Pancreas (tissue), 10 donors: ENCODE data around the gene RXFP2. TPM values are rescaled to one million over a fixed set of nuclear protein-coding genes. Genes with fewer than 3 reads are reported as not detected.

Experiments used
- ATAC-seq, 4 donors: fragments of 200-7000 bp; cut with Tn5 transposase; one replicate each; pipeline versions ENCODE4 v1.8.0 to v1.9.1; 2020; ENCODE audit warnings: mild to moderate bottlenecking in 4 of 4, moderate library complexity in 4 of 4
- DNase-seq, 6 donors: peaks; one replicate each; pipeline ENCODE4 v3.0.0-alpha.2; 2020
- FAIRE-seq: peaks from 2 replicates; lab custom pipeline; 2012; peaks lifted over from hg19 to GRCh38; lab: Jason Lieb, UNC
- H3K27ac ChIP-seq, 4 donors: fragments of 200-600 bp; sonication (generic); 1 replicate in 3 of 4; 2 replicates in 1 of 4; pipeline versions ENCODE4 v1.5.0 to v1.8.0; 2020
- H3K27me3 ChIP-seq, 4 donors: fragments of 200-600 bp; one replicate each; pipeline ENCODE4 v1.8.0; 2021
- H3K36me3 ChIP-seq, 3 donors: fragments of 200-600 bp; sonication (generic) in 1 of 3; one replicate each; pipeline versions ENCODE4 v1.5.0 to v1.8.0; 2020 to 2021
- H3K4me1 ChIP-seq, 3 donors: fragments of 200-600 bp; one replicate each; pipeline ENCODE4 v1.8.0; 2021
- H3K4me3 ChIP-seq, 4 donors: fragments of 200-600 bp; sonication (generic) in 2 of 4; one replicate each; pipeline versions ENCODE4 v1.5.0 to v1.8.0; 2020 to 2021
- H3K9me3 ChIP-seq, 4 donors: fragments of 200-600 bp; one replicate each; pipeline ENCODE4 v1.8.0; 2021
- WGBS, 2 donors: extraction: QIAGEN DNeasy Blood & Tissue Kit; methylation state at CpG; one replicate each; pipeline ENCODE4 v1.1.7; 2013; 5-methylcytosine and 5-hydroxymethylcytosine counted together
- intact Hi-C, 3 donors: fragments of 100-400 bp; cut with DNase I; formaldehyde crosslinking; loops; one replicate each; pipeline versions ENCODE4 v1.11.1 to v1.14.2; 2022
- polyA plus RNA-seq, 2 donors: library from polyadenylated mRNA; stranded (reverse); fragments of 200-250 nt; gene quantifications; one replicate each; pipeline ENCODE4 v1.2.3, GENCODE V29; 2013
- total RNA-seq, 6 donors: library from RNA; stranded (reverse); fragmentation: NEBNext Ultra II Directional in 4 of 6; extraction: Animal tissue kit (Norgen Biotek cat#: 25700) in 4 of 6; gene quantifications; one replicate each; pipeline versions ENCODE4 v1.2.1 to v1.2.4, GENCODE V29; 2021 to 2023
- TF ChIP-seq, protein P1 (sequence below), 4 donors: fragments of 200-600 bp; sonication (generic) in 3 of 4; IDR thresholded peaks; one replicate each; pipeline versions ENCODE4 v1.5.0 to v1.8.0; 2021; ENCODE audit warnings: antibody characterized with exemption in 4 of 4
- donor health status: healthy with polysubstance abuse.
- donor health status: DM: no; HTN: no; CAD: no; lungs with moderate emphysema.
- donor health status: DM: no; HTN: no; CAD: no.
- donor health status: control.
- donor health status: control.
- donor health status: Bipolar disorder and iron deficiency.
- donor health status: DM: yes; HTN: yes; CAD: no.
- donor health status: DM: no; HTN: no; CAD: no.
- donor health status: DM: no; HTN: no; CAD: no.
- donor health status: DM: yes; HTN: yes; CAD: no.

Gene RXFP2
- total and polyA plus RNA-seq, 8 donors: 0.02 TPM; not detected in 7

DNA sequence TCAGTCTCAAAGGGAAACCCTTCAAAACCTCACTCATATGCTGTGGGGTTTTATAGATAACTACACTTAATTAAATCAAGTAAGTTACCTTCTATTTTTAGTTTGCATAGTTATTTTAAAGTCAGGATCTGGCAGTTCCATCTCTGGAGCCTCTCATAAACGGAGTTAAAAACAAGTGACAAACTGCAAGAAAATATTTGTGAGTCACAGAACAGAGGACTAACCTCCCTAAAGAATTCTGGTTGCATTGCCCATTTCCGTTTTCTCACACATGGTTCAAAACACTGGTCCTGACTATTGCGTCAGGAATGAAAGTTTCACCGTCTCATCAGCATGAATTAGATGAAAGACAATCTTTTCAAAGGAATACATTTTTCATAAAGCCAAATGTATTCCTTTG, 10.6 kb downstream of the RXFP2 start:
- Histone ChIP-seq H3K4me1 (no peaks in the 10 kb centered on the region), H3K9me3 (no peaks in the 10 kb centered on the region), H3K4me3 (no peak overlapping the region), H3K27ac (no peak overlapping the region), H3K36me3 (no peaks in the 10 kb centered on the region), H3K27me3 (no peaks in the 10 kb centered on the region)
- 57 to 67% methylated on average over 4 of the region's 4 CpGs for WGBS, 2 donors
- no peak for FAIRE-seq
- TF ChIP-seq, protein P1, sequence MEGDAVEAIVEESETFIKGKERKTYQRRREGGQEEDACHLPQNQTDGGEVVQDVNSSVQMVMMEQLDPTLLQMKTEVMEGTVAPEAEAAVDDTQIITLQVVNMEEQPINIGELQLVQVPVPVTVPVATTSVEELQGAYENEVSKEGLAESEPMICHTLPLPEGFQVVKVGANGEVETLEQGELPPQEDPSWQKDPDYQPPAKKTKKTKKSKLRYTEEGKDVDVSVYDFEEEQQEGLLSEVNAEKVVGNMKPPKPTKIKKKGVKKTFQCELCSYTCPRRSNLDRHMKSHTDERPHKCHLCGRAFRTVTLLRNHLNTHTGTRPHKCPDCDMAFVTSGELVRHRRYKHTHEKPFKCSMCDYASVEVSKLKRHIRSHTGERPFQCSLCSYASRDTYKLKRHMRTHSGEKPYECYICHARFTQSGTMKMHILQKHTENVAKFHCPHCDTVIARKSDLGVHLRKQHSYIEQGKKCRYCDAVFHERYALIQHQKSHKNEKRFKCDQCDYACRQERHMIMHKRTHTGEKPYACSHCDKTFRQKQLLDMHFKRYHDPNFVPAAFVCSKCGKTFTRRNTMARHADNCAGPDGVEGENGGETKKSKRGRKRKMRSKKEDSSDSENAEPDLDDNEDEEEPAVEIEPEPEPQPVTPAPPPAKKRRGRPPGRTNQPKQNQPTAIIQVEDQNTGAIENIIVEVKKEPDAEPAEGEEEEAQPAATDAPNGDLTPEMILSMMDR (IDR thresholded peaks at IDR 0.05): no peak
- intact Hi-C loops: loop anchor here in 1 of 3 donors (10.0 kb wide), 1 partner anchor 515 kb away; no protein-coding TSS in a partner anchor
- DNase-seq: no peak
- no peak for ATAC-seq

GRCh38 chr13:31755211-31755610, 15.9 kb downstream of the RXFP2 start:
- TF ChIP-seq, protein P1 (IDR thresholded peaks at IDR 0.05): no peak
- Histone ChIP-seq H3K9me3 (no peaks in the 10 kb centered on the region), H3K27ac (no peak overlapping the region), H3K4me1 (no peaks in the 10 kb centered on the region), H3K4me3 (no peak overlapping the region), H3K36me3 (no peaks in the 10 kb centered on the region), H3K27me3 (no peaks in the 10 kb centered on the region)
- 45 to 57% methylated on average over 6 of the region's 6 CpGs for WGBS, 2 donors
- no peak for FAIRE-seq
- no peak for DNase-seq
- intact Hi-C loops: no loop called here
- no peak for ATAC-seq

DNA sequence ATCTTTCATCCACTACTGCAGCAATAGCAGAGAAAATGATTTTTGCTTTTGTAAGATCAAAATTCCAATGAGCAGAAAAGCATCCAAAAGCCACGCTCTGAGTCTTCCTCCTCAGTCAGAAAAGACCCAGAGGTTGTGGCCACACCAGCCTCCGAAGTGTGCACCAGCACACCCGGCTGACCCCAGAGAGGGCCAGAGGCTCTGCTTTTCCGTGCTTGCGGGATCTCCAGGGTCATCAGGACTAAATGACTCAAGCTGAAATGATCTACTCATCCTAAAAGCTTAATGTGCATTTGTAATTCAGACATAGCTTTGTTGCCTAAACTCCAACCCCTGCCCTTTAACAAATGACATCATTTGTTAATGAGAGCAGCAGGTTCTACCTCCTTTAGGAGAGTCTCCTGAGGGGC, 16.5 kb downstream of the RXFP2 start:
- Histone ChIP-seq H3K36me3 (no peaks in the 10 kb centered on the region), H3K9me3 (no peaks in the 10 kb centered on the region), H3K4me3 (no peak overlapping the region), H3K4me1 (no peaks in the 10 kb centered on the region), H3K27ac (no peak overlapping the region), H3K27me3 (no peaks in the 10 kb centered on the region)
- no peak for ATAC-seq
- intact Hi-C loops: no loop called here
- TF ChIP-seq, protein P1 (IDR thresholded peaks at IDR 0.05): no peak
- DNase-seq: no peak
- FAIRE-seq: no peak
- 65 to 75% methylated on average over 5 of the region's 5 CpGs for WGBS, 2 donors

DNA sequence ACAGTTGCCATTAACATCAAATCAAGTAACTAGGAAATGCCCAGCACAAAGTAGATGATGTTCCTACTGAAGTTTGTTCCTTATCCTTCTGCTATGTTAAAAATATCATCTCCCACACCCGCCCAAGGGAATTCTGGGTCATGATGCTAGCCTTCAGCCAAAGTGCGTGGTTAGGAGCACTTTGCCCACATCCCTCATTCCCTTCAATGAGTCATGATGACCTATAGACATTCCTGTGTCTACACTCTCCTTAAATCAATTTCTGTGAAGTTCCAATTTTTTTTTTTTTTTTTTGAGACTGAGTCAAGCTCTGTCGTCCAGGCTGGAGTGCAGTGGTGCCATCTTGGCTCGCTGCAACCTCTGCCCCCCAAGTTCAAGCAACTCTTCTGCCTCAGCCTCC, 17.0 kb downstream of the RXFP2 start:
- FAIRE-seq (no peak), ATAC-seq (no peak), DNase-seq (no peak)
- no peaks in the 10 kb centered on the region for H3K36me3 ChIP-seq
- WGBS, 2 donors: 66 to 72% methylated on average over 4 of the region's 4 CpGs
- TF ChIP-seq, protein P1 (IDR thresholded peaks at IDR 0.05): no peak
- H3K27me3 ChIP-seq: no peaks in the 10 kb centered on the region
- no peaks in the 10 kb centered on the region for H3K9me3 ChIP-seq
- H3K4me1 ChIP-seq: no peaks in the 10 kb centered on the region
- no peak overlapping the region for H3K27ac ChIP-seq
- intact Hi-C loops: no loop called here
- H3K4me3 ChIP-seq: no peak overlapping the region

GRCh38 chr13:31761951-31762350, 22.6 kb downstream of the RXFP2 start:
- no peak for FAIRE-seq
- no peak for ATAC-seq
- TF ChIP-seq, protein P1 (IDR thresholded peaks at IDR 0.05): no peak
- Histone ChIP-seq H3K9me3 (no peaks in the 10 kb centered on the region), H3K27ac (no peak overlapping the region), H3K36me3 (no peaks in the 10 kb centered on the region), H3K4me3 (no peak overlapping the region), H3K4me1 (no peaks in the 10 kb centered on the region), H3K27me3 (no peaks in the 10 kb centered on the region)
- WGBS, 2 donors: 49 to 61% methylated on average over 2 of the region's 2 CpGs
- intact Hi-C loops: no loop called here
- DNase-seq: no peak
